GM19025 (cell line): ENCODE data around the gene TOR4A.

Experiments
- ATAC-seq: cut with Tn5 transposase; IDR thresholded peaks from one replicate; pipeline ENCODE4 v1.9.1; 2021; ENCODE audit warnings: mild to moderate bottlenecking, low read depth, moderate library complexity; ENCODE audit not compliant: unreplicated experiment

Gene TOR4A

GRCh38 chr9:137269231-137269772 is 8.2 kb upstream of the TOR4A start:
- no peak for ATAC-seq

- ATAC-seq, result no peak
Measured at GRCh38 chr9:137270929-137271695, 6.4 kb upstream of the TOR4A start.

GRCh38 chr9:137271696-137272076 is 5.8 kb upstream of the TOR4A start:
- ATAC-seq, result no peak

GRCh38 chr9:137272241-137273094 is 5.1 kb upstream of the TOR4A start:
- ATAC-seq, result no peak

- no peak for ATAC-seq
Measured at GRCh38 chr9:137273095-137273490, 4.4 kb upstream of the TOR4A start.

GRCh38 chr9:137273611-137274320 is 3.8 kb upstream of the TOR4A start:
- ATAC-seq, result no peak

- ATAC-seq, result no peak
Measured at GRCh38 chr9:137275203-137275587, 2.3 kb upstream of the TOR4A start.

- no peak for ATAC-seq
Measured at GRCh38 chr9:137275588-137276472, 1.7 kb upstream of the TOR4A start.

GRCh38 chr9:137276473-137277328 is 825 bp upstream of the TOR4A start:
- ATAC-seq, result no peak

GRCh38 chr9:137278061-137278701 is 655 bp downstream of the TOR4A start:
- no peak for ATAC-seq

GRCh38 chr9:137278721-137279711 is 1.5 kb downstream of the TOR4A start:
- no peak for ATAC-seq

- ATAC-seq, result no peak
Measured at GRCh38 chr9:137279741-137280473, 2.4 kb downstream of the TOR4A start.

GRCh38 chr9:137280474-137281344 is 3.2 kb downstream of the TOR4A start:
- ATAC-seq, result no peak

- ATAC-seq, result no peak
Measured at GRCh38 chr9:137281345-137282116, 4.0 kb downstream of the TOR4A start.

- ATAC-seq, result no peak
Measured at GRCh38 chr9:137286975-137287383, 9.5 kb downstream of the TOR4A start.
